Right cardiac atrium (tissue), 5 donors: ENCODE data around the gene MALAT1. TPM values are rescaled to one million over a fixed set of nuclear protein-coding genes. Genes with fewer than 3 reads are reported as not detected.

ENCODE experiments used
- ATAC-seq, 2 donors: fragments of 200-7000 bp; cut with Tn5 transposase; one replicate each; pipeline versions ENCODE4 v1.8.0 to v1.9.1; 2020; ENCODE audit warnings: moderate library complexity in 2 of 2, mild to moderate bottlenecking in 1 of 2
- DNase-seq, 3 donors: peaks; one replicate each; pipeline ENCODE4 v3.0.0-alpha.2; 2020
- H3K27ac ChIP-seq: one replicate; pipeline ENCODE4 v1.5.1; 2013; ENCODE audit warnings: mild to moderate bottlenecking, low read length, control low read depth, moderate library complexity
- H3K27me3 ChIP-seq: one replicate; pipeline ENCODE4 v1.6.1; 2013; ENCODE audit not compliant: control insufficient read depth, insufficient read depth
- H3K4me1 ChIP-seq: one replicate; pipeline ENCODE4 v1.6.1; 2013; ENCODE audit warnings: low read length; ENCODE audit not compliant: control insufficient read depth, insufficient read depth
- H3K4me3 ChIP-seq: one replicate; pipeline ENCODE4 v1.5.1; 2013; ENCODE audit warnings: low read length, control low read depth
- H3K9me3 ChIP-seq: one replicate; pipeline ENCODE4 v1.6.1; 2013; ENCODE audit warnings: low read length; ENCODE audit not compliant: control insufficient read depth
- WGBS: extraction: QIAGEN DNeasy Blood & Tissue Kit; methylation state at CpG from one replicate; pipeline ENCODE4 v1.1.7; 2013; 5-methylcytosine and 5-hydroxymethylcytosine counted together
- intact Hi-C, 4 donors: fragments of 100-400 bp; cut with DNase I; formaldehyde crosslinking; loops; one replicate each; pipeline versions ENCODE4 v1.11.0 to v1.14.0; 2022 to 2023
- polyA plus RNA-seq: library from polyadenylated mRNA; stranded (reverse); fragments of 200-250 nt; gene quantifications from one replicate; pipeline ENCODE4 v1.2.3, GENCODE V29; 2013
- total RNA-seq, 4 donors: library from RNA; stranded (reverse); fragmentation: NEBNext Ultra II Directional; extraction: Animal tissue kit (Norgen Biotek cat#: 25700); gene quantifications; one replicate each; pipeline ENCODE4 v1.2.1, GENCODE V29; 2021
- donor health status: healthy with polysubstance abuse.
- donor health status: DM: no; HTN: yes; CAD: no.
- donor health status: DM: no; HTN: no; CAD: no.
- donor health status: DM: no; HTN: yes; CAD: no; lungs with severe emphysema.
- donor health status: DM: yes; HTN: yes; CAD: no.

MALAT1 gene
- total and polyA plus RNA-seq, 5 donors = 1,948 to 5,353 (median 4,935) TPM

- no peak overlapping the region for H3K27ac ChIP-seq
- DNase-seq (no peak), ATAC-seq (no peak)
- no peaks in the 10 kb centered on the region for H3K27me3 ChIP-seq
- intact Hi-C loops = no loop called here
- 81% methylated on average over 2 of the region's 2 CpGs for WGBS
- no peaks in the 10 kb centered on the region for H3K9me3 ChIP-seq
- no peak overlapping the region for H3K4me3 ChIP-seq
- H3K4me1 ChIP-seq = peaks cover 6% of the 10 kb centered on the region
Measured at GRCh38 chr11:65537296-65537597, 38.4 kb downstream of the MALAT1 start.

- Histone ChIP-seq H3K27me3 (no peaks in the 10 kb centered on the region), H3K9me3 (no peaks in the 10 kb centered on the region), H3K4me1 (peaks cover 6% of the 10 kb centered on the region), H3K4me3 (no peak overlapping the region), H3K27ac (no peak overlapping the region)
- DNase-seq = peak; percentile 17 to 65 (median 51)
- WGBS = 72% methylated on average over 18 of the region's 18 CpGs
- intact Hi-C loops = no loop called here
- ATAC-seq = no peak
Measured at GRCh38 chr11:65537620-65538231, 38.9 kb downstream of the MALAT1 start.

- Histone ChIP-seq H3K27ac (no peak overlapping the region), H3K4me1 (peaks cover 6% of the 10 kb centered on the region), H3K9me3 (no peaks in the 10 kb centered on the region), H3K4me3 (no peak overlapping the region), H3K27me3 (no peaks in the 10 kb centered on the region)
- ATAC-seq = no peak
- intact Hi-C loops = no loop called here
- 82% methylated on average over 43 of the region's 43 CpGs for WGBS
- peak; percentile 19 to 68 (median 67) for DNase-seq
Measured at GRCh38 chr11:65538232-65538914, 39.5 kb downstream of the MALAT1 start.

DNA sequence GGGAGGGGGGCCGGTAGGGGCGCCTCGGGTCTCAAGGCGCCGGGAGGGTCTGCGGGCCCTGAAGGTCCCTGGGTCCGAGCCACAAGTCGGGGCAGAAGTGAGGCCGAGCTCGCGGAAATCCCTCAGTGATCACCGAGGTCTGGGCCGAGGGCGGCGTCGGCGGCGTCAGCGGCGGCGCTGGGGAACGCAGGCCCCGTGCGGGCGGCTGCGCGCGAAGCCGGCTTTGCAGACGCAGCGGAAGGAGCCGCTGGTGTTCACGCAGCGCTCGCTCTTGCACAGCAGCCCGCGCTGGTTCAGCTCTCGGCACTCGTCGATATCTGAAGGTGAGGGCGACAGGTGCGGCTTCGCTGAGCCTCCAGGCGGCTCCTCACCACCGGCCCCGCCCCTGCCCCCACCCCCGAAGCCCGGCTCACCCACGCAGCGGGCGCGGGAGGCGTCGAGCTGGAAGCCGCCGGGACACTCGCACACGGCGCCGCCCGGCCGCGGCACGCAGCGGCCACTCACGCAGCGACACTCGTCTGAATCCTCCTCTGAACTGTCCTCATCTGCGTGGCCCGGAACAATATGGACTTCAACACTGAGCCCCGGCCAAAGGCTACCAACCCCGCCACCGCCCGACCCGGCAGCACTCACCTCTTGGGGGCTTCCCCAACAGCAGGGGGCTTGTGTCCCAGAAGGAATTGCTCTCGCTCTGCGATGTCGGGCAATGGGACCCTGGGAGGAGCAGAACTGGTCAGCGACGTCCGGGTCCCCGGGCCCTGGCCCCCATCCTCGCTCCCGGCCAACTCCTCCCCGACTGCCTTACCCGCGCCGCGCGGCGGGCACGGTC is 40.3 kb downstream of the MALAT1 start:
- intact Hi-C loops = no loop called here
- ATAC-seq = no peak

GRCh38 chr11:65539744-65540289 is 41.0 kb downstream of the MALAT1 start:
- WGBS = 22% methylated on average over 60 of the region's 60 CpGs
- no peaks in the 10 kb centered on the region for H3K9me3 ChIP-seq
- peak overlapping the region; percentile 36 for H3K4me3 ChIP-seq
- H3K27me3 ChIP-seq = no peaks in the 10 kb centered on the region
- ATAC-seq = no peak
- peak overlapping the region; percentile 79 for H3K27ac ChIP-seq
- intact Hi-C loops = loop anchor here in 3 of 4 donors (5.0 to 10.0 kb wide), 2 partner anchors 52 to 65 kb away; no protein-coding TSS in a partner anchor
- H3K4me1 ChIP-seq = peaks cover 6% of the 10 kb centered on the region
- no peak for DNase-seq

More for the DNA sequence above, 40.3 kb downstream of the MALAT1 start:
- Histone ChIP-seq H3K27ac (no peak overlapping the region), H3K27me3 (no peaks in the 10 kb centered on the region), H3K4me1 (peaks cover 6% of the 10 kb centered on the region), H3K9me3 (no peaks in the 10 kb centered on the region), H3K4me3 (no peak overlapping the region)
- peak in 2 of 3 donors; percentile 64 to 67 for DNase-seq
- WGBS = 83% methylated on average over 92 of the region's 92 CpGs

DNA sequence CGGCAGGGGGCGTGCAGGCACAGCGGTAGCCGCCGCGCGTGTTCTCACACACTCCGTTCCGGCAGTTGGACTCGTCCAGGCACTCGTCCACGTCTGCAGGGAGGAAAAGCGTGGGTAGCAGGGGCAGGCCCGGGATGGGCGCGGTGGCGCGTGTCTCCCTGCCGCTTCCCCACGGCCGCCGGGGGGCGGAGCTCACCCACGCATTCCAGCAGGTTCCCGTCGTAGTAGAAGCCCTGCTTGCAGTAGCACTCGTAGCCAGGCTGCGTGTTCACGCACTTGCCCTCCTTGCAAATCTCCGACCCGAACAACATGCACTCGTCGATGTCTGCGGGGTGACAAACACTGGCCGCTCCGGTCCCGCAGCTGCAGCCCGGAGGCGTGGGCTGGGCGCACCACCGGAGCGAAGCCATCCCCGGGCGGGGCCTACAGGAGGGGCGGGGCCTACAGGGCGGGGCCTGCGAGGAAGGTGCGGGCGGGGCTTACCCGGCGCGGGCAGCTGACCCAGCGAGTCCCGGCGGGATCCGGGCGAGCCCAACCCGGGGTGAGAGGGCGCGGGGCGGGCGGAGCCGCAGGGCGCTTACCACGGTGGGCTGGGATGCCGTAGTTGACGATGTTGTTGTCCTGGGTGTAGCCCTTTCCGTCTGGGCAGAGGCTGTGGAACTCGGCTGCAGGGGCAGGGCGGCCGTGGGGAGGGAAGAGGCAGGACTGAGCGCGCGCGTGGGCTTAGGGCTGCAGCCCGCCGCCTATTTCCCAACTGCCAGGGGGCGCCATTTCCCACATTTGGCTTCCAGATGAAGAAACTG is 41.6 kb downstream of the MALAT1 start:
- H3K4me3 ChIP-seq = peak overlapping the region; percentile 36
- H3K27ac ChIP-seq = peak overlapping the region; percentile 90
- intact Hi-C loops = loop anchor here in 3 of 4 donors (5.0 to 10.0 kb wide), 2 partner anchors 52 to 64 kb away; no protein-coding TSS in a partner anchor

DNA sequence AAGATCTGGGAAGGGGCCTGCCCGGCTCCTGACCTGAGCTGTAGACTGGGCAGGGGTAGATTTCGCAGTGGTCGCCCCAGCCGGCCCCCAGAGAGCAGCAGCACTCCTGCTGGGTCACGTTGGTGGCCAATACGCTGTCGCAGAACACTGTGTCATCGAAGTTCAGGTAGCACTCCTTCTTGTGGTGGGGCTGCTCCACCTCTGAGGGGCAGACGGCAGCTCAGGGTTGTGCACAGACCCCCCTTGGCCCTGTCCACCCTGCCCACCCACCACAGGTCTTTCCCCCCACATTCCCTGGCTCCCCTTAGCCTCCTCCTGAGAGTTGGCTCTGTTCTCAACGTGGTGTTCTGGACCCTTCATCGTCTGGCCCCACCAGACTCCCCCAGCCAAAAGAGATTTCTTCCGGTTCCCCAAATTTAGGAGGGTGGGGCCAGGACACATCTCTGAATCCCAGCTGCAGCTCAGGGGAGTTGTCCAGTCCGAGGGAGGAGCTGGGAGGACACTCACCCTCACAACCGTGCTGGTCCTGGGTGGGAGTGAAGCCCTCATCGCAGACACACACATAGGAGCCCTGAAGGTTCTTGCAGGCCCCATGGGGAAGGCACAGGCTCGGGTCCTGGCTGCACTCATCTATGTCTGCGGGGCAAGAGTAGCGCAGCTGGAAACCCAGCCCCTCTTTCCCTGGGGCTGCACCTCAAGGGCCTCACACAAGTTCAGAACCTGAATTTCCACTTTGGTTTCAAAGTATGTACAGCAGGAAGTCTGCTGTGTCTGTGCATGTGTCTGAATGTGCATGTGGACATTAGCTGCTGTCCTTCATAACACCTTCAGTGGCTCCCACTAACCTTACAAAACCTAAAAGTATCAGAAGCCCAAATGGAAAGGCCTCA is 42.5 kb downstream of the MALAT1 start:
- WGBS = 38% methylated on average over 18 of the region's 18 CpGs
- ATAC-seq (peak in 1 of 2 donors; percentile 0), DNase-seq (peak in 1 of 3 donors; percentile 55)
- H3K9me3 ChIP-seq = no peaks in the 10 kb centered on the region
- intact Hi-C loops = loop anchor here in 3 of 4 donors (5.0 to 10.0 kb wide), 2 partner anchors 51 to 63 kb away; no protein-coding TSS in a partner anchor
- H3K27ac ChIP-seq = peak overlapping the region; percentile 90
- peak overlapping the region; percentile 36 for H3K4me3 ChIP-seq
- peaks cover 6% of the 10 kb centered on the region for H3K4me1 ChIP-seq
- H3K27me3 ChIP-seq = no peaks in the 10 kb centered on the region

More for the DNA sequence above, 41.6 kb downstream of the MALAT1 start:
- DNase-seq (peak; percentile 91 to 97 (median 96)), ATAC-seq (peak; percentile 90 to 93)
- WGBS = under 1% methylated on average over 78 of the region's 78 CpGs
- Histone ChIP-seq H3K27me3 (no peaks in the 10 kb centered on the region), H3K4me1 (peaks cover 6% of the 10 kb centered on the region), H3K9me3 (no peaks in the 10 kb centered on the region)

- Histone ChIP-seq H3K27ac (no peak overlapping the region), H3K27me3 (no peaks in the 10 kb centered on the region), H3K4me3 (no peak overlapping the region), H3K9me3 (no peaks in the 10 kb centered on the region), H3K4me1 (peaks cover 6% of the 10 kb centered on the region)
- no peak for ATAC-seq
- intact Hi-C loops = loop anchor here in 3 of 4 donors (5.0 to 10.0 kb wide), 2 partner anchors 49 to 62 kb away; no protein-coding TSS in a partner anchor
- no peak for DNase-seq
- 91% methylated on average over 3 of the region's 3 CpGs for WGBS
Measured at GRCh38 chr11:65542738-65543390, 44.0 kb downstream of the MALAT1 start.

GRCh38 chr11:65545853-65546216 is 47.0 kb downstream of the MALAT1 start:
- ATAC-seq = no peak
- Histone ChIP-seq H3K4me1 (peaks cover 3% of the 10 kb centered on the region), H3K4me3 (no peak overlapping the region), H3K27me3 (no peaks in the 10 kb centered on the region), H3K27ac (no peak overlapping the region), H3K9me3 (no peaks in the 10 kb centered on the region)
- intact Hi-C loops = loop anchor here in 2 of 4 donors (10.0 kb wide), 1 partner anchor 59 kb away; no protein-coding TSS in a partner anchor
- WGBS = 80% methylated on average over 4 of the region's 4 CpGs
- DNase-seq = no peak
